A673 (cell line): ENCODE data around the gene TENM4. TPM values are rescaled to one million over a fixed set of nuclear protein-coding genes. Genes with fewer than 3 reads are reported as not detected.
"Not testable (repeated sequence)": the region's sequence is repeated elsewhere in the genome, so short reads cannot be mapped to it uniquely, and the experiment has no call there.

Experiments
- BruUV-seq: library from RNA; stranded (reverse); fragments of 400-500 nt; replicated peaks from 2 replicates; lab custom pipeline; 2021; lab: Mats Ljungman, UMichigan
- CTCF ChIA-PET: fragments of 300-600 bp; sonication (Branson Sonifier 250); formaldehyde crosslinking; loops from one replicate; lab custom pipeline; 2022; ENCODE audit warnings: antibody characterized with exemption; lab: Charles Lee
- POLR2A ChIA-PET: fragments of 300-600 bp; sonication (Branson Sonifier 250); formaldehyde crosslinking; loops from one replicate; lab custom pipeline; 2022; ENCODE audit warnings: antibody characterized with exemption; ENCODE audit not compliant: low non-redundant PET; lab: Charles Lee
- DNase-seq: peaks from one replicate; pipeline ENCODE4 v3.0.0-alpha.2; 2015; ENCODE audit warnings: low spot score
- H3K27ac ChIP-seq: fragments of 200-600 bp; sonication (generic); 2 replicates; pipeline ENCODE4 v1.5.1; 2016; ENCODE audit warnings: mixed run types, low read depth, mild to moderate bottlenecking, mixed read lengths, antibody characterized with exemption, low read length; ENCODE audit not compliant: poor library complexity, severe bottlenecking
- H3K27me3 ChIP-seq: fragments of 200-600 bp; sonication (generic); replicated peaks from 2 replicates; pipeline ENCODE4 v1.6.1; 2017; ENCODE audit warnings: mixed run types, low read depth, mild to moderate bottlenecking, mixed read lengths, antibody characterized with exemption, low read length; ENCODE audit not compliant: insufficient read depth, poor library complexity
- H3K36me3 ChIP-seq: fragments of 200-600 bp; sonication (generic); 2 replicates; pipeline ENCODE4 v1.6.1; 2016; ENCODE audit warnings: mixed run types, mild to moderate bottlenecking, mixed read lengths, antibody characterized with exemption, low read length; ENCODE audit not compliant: insufficient read depth, poor library complexity, severe bottlenecking
- H3K4me1 ChIP-seq: fragments of 200-600 bp; sonication (generic); 2 replicates; pipeline ENCODE4 v1.6.1; 2017; ENCODE audit warnings: mixed run types, mild to moderate bottlenecking, mixed read lengths, antibody characterized with exemption, low read length; ENCODE audit not compliant: insufficient read depth, poor library complexity, severe bottlenecking
- H3K4me3 ChIP-seq: fragments of 200-600 bp; sonication (generic); 2 replicates; pipeline ENCODE4 v1.5.1; 2016; ENCODE audit warnings: low read depth, mixed run types, mild to moderate bottlenecking, mixed read lengths, low read length; ENCODE audit not compliant: poor library complexity, severe bottlenecking
- H3K9me3 ChIP-seq: fragments of 200-600 bp; sonication (generic); 2 replicates; pipeline ENCODE4 v1.6.1; 2016; ENCODE audit warnings: mixed run types, low read depth, mild to moderate bottlenecking, mixed read lengths, antibody characterized with exemption, low read length; ENCODE audit not compliant: poor library complexity, severe bottlenecking
- CTCF ChIP-seq: fragments of 300-800, 200-600 bp; sonication (generic); conservative IDR thresholded peaks from 2 replicates; pipeline ENCODE4 v1.5.1; 2017; ENCODE audit warnings: low read depth, mild to moderate bottlenecking, antibody characterized with exemption, low read length, moderate library complexity, mixed read lengths
- EZH2 ChIP-seq: fragments of 200-600 bp; sonication (generic); IDR thresholded peaks from 2 replicates; pipeline ENCODE4 v1.6.1; 2017; ENCODE audit warnings: borderline replicate concordance, low read depth, mild to moderate bottlenecking, mixed read lengths, antibody characterized with exemption, low read length; ENCODE audit not compliant: poor library complexity, severe bottlenecking
- intact Hi-C: fragments of 100-400 bp; cut with micrococcal nuclease; formaldehyde crosslinking; loops from one replicate; pipeline ENCODE4 v1.10.0; 2022; ENCODE audit not compliant: unreplicated experiment
- total RNA-seq: library from RNA; stranded (reverse); gene quantifications from 2 replicates; pipeline ENCODE4 v1.2.3, GENCODE V29; 2021

TENM4 gene
- total RNA-seq, 1 experiment from 2014 or later, result 0.11 TPM

- intact Hi-C loops, result no loop called here
- no peak overlapping the region for H3K27ac ChIP-seq
- H3K9me3 ChIP-seq, result no peaks in the 10 kb centered on the region
- ChIA-PET POLR2A (no interaction called here), CTCF (no interaction called here)
- H3K36me3 ChIP-seq, result no peaks in the 10 kb centered on the region
- no peaks in the 10 kb centered on the region for H3K4me1 ChIP-seq
- no peak overlapping the region for H3K4me3 ChIP-seq
- no peak for DNase-seq
- TF ChIP-seq EZH2 (no peak), CTCF (no peak)
- BruUV-seq, result no TSS peak
- peaks cover 5% of the 10 kb centered on the region for H3K27me3 ChIP-seq
Measured at GRCh38 chr11:78828676-78829075, 612.2 kb downstream of the TENM4 start.

DNA sequence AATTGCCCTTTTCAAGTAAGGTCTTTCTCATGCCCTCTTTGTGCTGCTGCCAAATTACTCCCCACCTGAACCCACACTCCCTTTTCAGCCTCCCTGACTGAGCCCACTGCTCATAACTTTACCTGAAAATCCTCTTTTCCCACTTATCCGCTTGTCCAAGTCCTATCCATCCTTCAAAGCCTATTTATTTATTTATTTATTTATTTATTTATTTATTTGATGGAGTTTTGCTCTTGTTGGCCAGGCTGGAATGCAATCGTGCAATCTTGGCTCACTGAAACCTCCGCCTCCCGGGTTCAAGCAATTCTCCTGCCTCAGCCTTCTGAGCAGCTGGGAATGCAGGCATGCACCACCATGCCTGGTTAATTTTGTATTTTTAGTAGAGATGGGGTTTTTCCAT, 613.5 kb downstream of the TENM4 start:
- CTCF ChIA-PET, POLR2A ChIA-PET, DNase-seq, H3K4me3 ChIP-seq, H3K4me1 ChIP-seq, BruUV-seq, H3K27me3 ChIP-seq, H3K9me3 ChIP-seq, H3K27ac ChIP-seq, intact Hi-C loops, H3K36me3 ChIP-seq: not testable (repeated sequence)

DNA sequence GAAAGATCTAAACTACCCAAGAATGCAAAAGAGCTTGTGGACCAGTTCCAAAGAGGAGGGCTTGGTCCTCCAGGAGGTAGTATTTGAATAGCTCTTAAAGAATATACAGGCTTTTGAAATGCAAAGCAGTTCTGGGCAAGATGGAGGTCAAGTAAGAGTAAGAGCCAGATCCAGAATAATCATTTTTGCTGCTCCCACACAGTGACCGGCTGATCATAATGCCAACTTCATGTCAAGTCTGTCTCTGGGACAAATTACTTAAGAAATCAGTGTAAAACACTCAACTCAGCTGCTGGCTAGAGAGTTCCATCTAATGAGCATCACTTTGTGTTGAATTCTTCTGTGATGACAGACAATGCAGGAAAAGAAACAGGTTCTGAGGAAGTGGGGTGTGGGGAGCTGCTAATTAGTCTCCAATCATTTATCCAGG, 615.2 kb downstream of the TENM4 start:
- Histone ChIP-seq H3K27ac (no peak overlapping the region), H3K4me1 (no peaks in the 10 kb centered on the region), H3K36me3 (no peaks in the 10 kb centered on the region), H3K9me3 (no peaks in the 10 kb centered on the region), H3K4me3 (no peak overlapping the region), H3K27me3 (peaks cover 4% of the 10 kb centered on the region)
- intact Hi-C loops, result no loop called here
- no TSS peak for BruUV-seq
- DNase-seq, result no peak
- ChIA-PET POLR2A (interaction anchor here (0.5 to 0.6 kb wide), 2 partner anchors 128 to 451 kb away, joined by 3 to 8 read pairs; no protein-coding TSS in a partner anchor), CTCF (no interaction called here)
- TF ChIP-seq EZH2 (no peak), CTCF (no peak)

- POLR2A ChIA-PET, result no interaction called here
- Histone ChIP-seq H3K36me3 (no peaks in the 10 kb centered on the region), H3K27ac (no peak overlapping the region), H3K4me3 (no peak overlapping the region), H3K27me3 (peaks cover 4% of the 10 kb centered on the region), H3K9me3 (no peaks in the 10 kb centered on the region), H3K4me1 (no peaks in the 10 kb centered on the region)
- CTCF ChIA-PET, result no interaction called here
- no peak for DNase-seq
- intact Hi-C loops, result no loop called here
- no peak for TF ChIP-seq CTCF
- TF ChIP-seq EZH2, result no peak
- BruUV-seq, result no TSS peak
Measured at GRCh38 chr11:78823588-78823987, 617.2 kb downstream of the TENM4 start.
